CD8-positive, alpha-beta memory T cell (primary cell): ENCODE results near the gene DUSP16. TPM values are rescaled to one million over a fixed set of nuclear protein-coding genes. Genes with fewer than 3 reads are reported as not detected.
"Not testable (repeated sequence)": the region's sequence is repeated elsewhere in the genome, so short reads cannot be mapped to it uniquely, and the experiment has no call there.

Experiments used
- CTCF ChIA-PET: fragments of 350-600 bp; sonication (Branson Sonifier 250); formaldehyde crosslinking; loops from one replicate; lab custom pipeline; 2021; ENCODE audit warnings: antibody characterized with exemption; lab: Charles Lee
- POLR2A ChIA-PET: fragments of 350-600 bp; sonication (Branson Sonifier 250); formaldehyde crosslinking; loops from one replicate; lab custom pipeline; 2021; ENCODE audit warnings: antibody characterized with exemption; lab: Charles Lee
- DNase-seq, 5 donors: peaks; one replicate each; pipeline versions ENCODE4 v3.0.0 to v3.0.0-alpha.2; 2020 to 2022; ENCODE audit warnings: mixed read lengths in 1 of 5
- H3K27ac ChIP-seq: one replicate; pipeline ENCODE4 v1.7.0; 2013; ENCODE audit warnings: low read depth, mild to moderate bottlenecking, low read length, moderate library complexity
- H3K27me3 ChIP-seq: 2 replicates; pipeline ENCODE4 v1.7.0; 2013; ENCODE audit warnings: low read length, mild to moderate bottlenecking; ENCODE audit not compliant: insufficient read depth, poor library complexity, severe bottlenecking
- H3K36me3 ChIP-seq: 2 replicates; pipeline ENCODE4 v1.7.0; 2013; ENCODE audit warnings: mild to moderate bottlenecking, low read length, moderate library complexity; ENCODE audit not compliant: insufficient read depth
- H3K4me1 ChIP-seq: 2 replicates; pipeline ENCODE4 v1.7.0; 2013; ENCODE audit warnings: mild to moderate bottlenecking, low read length, moderate library complexity; ENCODE audit not compliant: insufficient read depth
- H3K4me3 ChIP-seq: 2 replicates; pipeline ENCODE4 v1.7.0; 2013; ENCODE audit warnings: mild to moderate bottlenecking, low read length
- H3K9me3 ChIP-seq: 2 replicates; pipeline ENCODE4 v1.7.0; 2013; ENCODE audit warnings: mild to moderate bottlenecking, low read length
- H3K27ac Mint-ChIP-seq, 8 donors: one replicate each; pipeline ENCODE4 v1.8.0; 2020 to 2021; ENCODE audit warnings: mixed read lengths in 8 of 8, mild to moderate bottlenecking in 6 of 8, inconsistent platforms in 3 of 8, moderate library complexity in 3 of 8
- H3K27me3 Mint-ChIP-seq, 2 donors: one replicate each; pipeline ENCODE4 v1.8.0; 2020 to 2021; ENCODE audit warnings: mixed read lengths in 2 of 2, mild to moderate bottlenecking in 1 of 2, moderate library complexity in 1 of 2
- H3K36me3 Mint-ChIP-seq, 3 donors: one replicate each; pipeline ENCODE4 v1.8.0; 2020 to 2021; ENCODE audit warnings: mixed read lengths in 3 of 3, inconsistent platforms in 1 of 3, mild to moderate bottlenecking in 1 of 3
- H3K4me1 Mint-ChIP-seq, 3 donors: one replicate each; pipeline ENCODE4 v1.8.0; 2020 to 2021; ENCODE audit warnings: mixed read lengths in 3 of 3, inconsistent platforms in 1 of 3, mild to moderate bottlenecking in 1 of 3
- H3K4me3 Mint-ChIP-seq, 7 donors: one replicate each; pipeline ENCODE4 v1.8.0; 2020 to 2021; ENCODE audit warnings: mixed read lengths in 7 of 7, mild to moderate bottlenecking in 6 of 7, moderate library complexity in 4 of 7, inconsistent platforms in 2 of 7
- H3K9me3 Mint-ChIP-seq, 5 donors: one replicate each; pipeline ENCODE4 v1.8.0; 2020 to 2022; ENCODE audit warnings: mixed read lengths in 5 of 5, mild to moderate bottlenecking in 3 of 5, moderate library complexity in 2 of 5, inconsistent platforms in 1 of 5
- polyA plus RNA-seq: library from polyadenylated mRNA; unstranded; fragments of 300-500 nt; fragmentation: Illumina TruSeq; gene quantifications from one replicate; pipeline ENCODE4 v1.2.3, GENCODE V29; 2021
- total RNA-seq, 2 experiments: library from RNA; stranded (reverse); gene quantifications; one replicate each; pipeline ENCODE4 v1.2.3, GENCODE V29; 2021

Gene DUSP16
- total and polyA plus RNA-seq, 3 experiments from 2014 or later = 10.3 to 41.2 (median 37.5) TPM

DNA sequence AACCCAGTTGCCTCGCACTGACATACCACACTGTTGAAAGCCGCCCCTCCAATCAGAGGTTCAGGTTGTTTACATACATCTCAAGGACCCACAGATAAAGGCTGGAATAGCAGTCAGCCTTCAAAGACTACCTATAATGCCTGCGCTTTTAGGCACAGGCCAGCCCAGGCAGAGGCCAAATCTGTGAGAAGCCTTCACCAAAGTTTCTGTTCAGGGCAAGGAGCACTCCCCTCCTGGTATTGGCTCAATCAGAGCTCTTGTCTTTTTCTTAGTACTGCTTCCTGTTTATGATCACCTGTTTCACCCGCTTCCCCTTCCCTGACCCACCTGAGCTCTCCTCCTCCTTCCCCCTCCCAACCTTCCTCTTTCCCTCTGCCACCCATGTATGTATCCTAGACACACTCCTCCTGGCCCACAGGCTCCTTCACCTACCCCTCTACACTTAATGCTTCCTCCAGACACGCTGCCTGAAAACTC, 34.8 kb downstream of the DUSP16 start:
- Histone ChIP-seq H3K9me3 (no peaks in the 10 kb centered on the region), H3K4me1 (peaks cover 27% of the 10 kb centered on the region), H3K36me3 (no peaks in the 10 kb centered on the region), H3K27me3 (no peaks in the 10 kb centered on the region), H3K27ac (no peak overlapping the region), H3K4me3 (no peak overlapping the region)
- peak overlapping the region; percentile 63 to 95 (median 89) for H3K27ac Mint-ChIP-seq
- DNase-seq = peak in 2 of 5 donors; percentile 1 to 23
- peaks cover 30 to 44% (median 37%) of the 10 kb centered on the region in 3 donors for H3K4me1 Mint-ChIP-seq
- H3K4me3 Mint-ChIP-seq = peak overlapping the region in 5 of 7 donors; percentile 14 to 58 (median 45)
- peaks cover 0 to 7% (median 0%) of the 10 kb centered on the region in 3 donors for H3K36me3 Mint-ChIP-seq
- no peaks in the 10 kb centered on the region for H3K27me3 Mint-ChIP-seq
- no peaks in the 10 kb centered on the region for H3K9me3 Mint-ChIP-seq
- ChIA-PET CTCF (interaction anchor here (1.1 to 2.1 kb wide), 3 partner anchors 20 to 209 kb away, joined by 3 to 6 read pairs (median 3); no protein-coding TSS in a partner anchor), POLR2A (interaction anchor here (0.5 to 1.6 kb wide), 2 partner anchors 16 to 105 kb away, joined by 4 to 5 read pairs; no protein-coding TSS in a partner anchor)

GRCh38 chr12:12524128-12524527, 38.5 kb downstream of the DUSP16 start:
- ChIA-PET POLR2A (no interaction called here), CTCF (interaction anchor here (1.3 kb wide), 1 partner anchor 25 kb away, joined by 5 read pairs; no protein-coding TSS in a partner anchor)
- Histone ChIP-seq H3K27me3 (no peaks in the 10 kb centered on the region), H3K4me1 (peaks cover 27% of the 10 kb centered on the region), H3K9me3 (no peaks in the 10 kb centered on the region), H3K36me3 (no peaks in the 10 kb centered on the region), H3K4me3 (no peak overlapping the region), H3K27ac (no peak overlapping the region)
- Mint-ChIP-seq H3K9me3 (no peaks in the 10 kb centered on the region), H3K36me3 (peaks cover 7 to 23% (median 14%) of the 10 kb centered on the region in 3 donors), H3K27ac (peak overlapping the region in 5 of 8 donors; percentile 64 to 94 (median 81)), H3K4me3 (no peak overlapping the region), H3K27me3 (no peaks in the 10 kb centered on the region), H3K4me1 (peaks cover 30 to 56% (median 56%) of the 10 kb centered on the region in 3 donors)
- DNase-seq = no peak

- no peak for DNase-seq
- Histone ChIP-seq H3K36me3 (no peaks in the 10 kb centered on the region), H3K4me1 (peaks cover 20% of the 10 kb centered on the region), H3K27ac (no peak overlapping the region), H3K4me3 (no peak overlapping the region), H3K27me3 (no peaks in the 10 kb centered on the region), H3K9me3 (no peaks in the 10 kb centered on the region)
- no peaks in the 10 kb centered on the region for H3K9me3 Mint-ChIP-seq
- peaks cover 7 to 29% (median 20%) of the 10 kb centered on the region in 3 donors for H3K36me3 Mint-ChIP-seq
- H3K4me3 Mint-ChIP-seq = no peak overlapping the region
- CTCF ChIA-PET = interaction anchor here (1.3 kb wide), 1 partner anchor 25 kb away, joined by 5 read pairs; no protein-coding TSS in a partner anchor
- peaks cover 24 to 56% (median 49%) of the 10 kb centered on the region in 3 donors for H3K4me1 Mint-ChIP-seq
- H3K27ac Mint-ChIP-seq = peak overlapping the region in 4 of 8 donors; percentile 9 to 94 (median 38)
- no peaks in the 10 kb centered on the region for H3K27me3 Mint-ChIP-seq
- POLR2A ChIA-PET = interaction anchor here (0.6 kb wide), 1 partner anchor 34 kb away, joined by 3 read pairs; no protein-coding TSS in a partner anchor
These were observed 39.4 kb downstream of the DUSP16 start for GRCh38 chr12:12523229-12523628.

DNA sequence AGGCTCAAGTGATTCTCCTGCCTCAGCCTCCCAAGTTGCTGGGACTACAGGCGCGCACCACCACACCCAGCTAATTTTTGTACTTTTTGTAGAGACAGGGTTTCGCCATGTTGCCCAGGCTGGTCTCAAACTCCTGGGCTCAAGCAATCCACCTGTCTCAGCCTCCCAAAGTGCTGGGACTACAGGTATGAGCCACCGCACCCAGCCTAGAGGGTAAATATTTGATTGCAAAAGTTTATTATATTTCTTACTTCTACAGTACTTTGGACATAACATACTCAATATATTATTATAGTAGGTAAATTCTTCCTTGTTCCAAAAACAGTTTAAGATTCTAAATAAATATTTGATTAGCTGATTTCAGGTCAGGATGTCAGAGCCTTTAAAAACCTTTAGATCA, 40.0 kb downstream of the DUSP16 start:
- CTCF ChIA-PET = interaction anchor here (1.3 kb wide), 1 partner anchor 26 kb away, joined by 5 read pairs; no protein-coding TSS in a partner anchor
- POLR2A ChIA-PET = interaction anchor here (0.6 kb wide), 1 partner anchor 34 kb away, joined by 3 read pairs; no protein-coding TSS in a partner anchor

GRCh38 chr12:12521888-12522287, 40.8 kb downstream of the DUSP16 start:
- POLR2A ChIA-PET = no interaction called here
- Histone ChIP-seq H3K36me3 (peaks cover 6% of the 10 kb centered on the region), H3K27me3 (no peaks in the 10 kb centered on the region), H3K4me3 (no peak overlapping the region), H3K9me3 (no peaks in the 10 kb centered on the region), H3K4me1 (peaks cover 7% of the 10 kb centered on the region), H3K27ac (no peak overlapping the region)
- H3K27me3 Mint-ChIP-seq = no peaks in the 10 kb centered on the region
- H3K4me1 Mint-ChIP-seq = peaks cover 15 to 45% (median 42%) of the 10 kb centered on the region in 3 donors
- H3K9me3 Mint-ChIP-seq = no peaks in the 10 kb centered on the region
- H3K4me3 Mint-ChIP-seq = no peak overlapping the region
- no peak for DNase-seq
- peak overlapping the region in 2 of 8 donors; percentile 38 to 52 for H3K27ac Mint-ChIP-seq
- CTCF ChIA-PET = no interaction called here
- peaks cover 12 to 42% (median 22%) of the 10 kb centered on the region in 3 donors for H3K36me3 Mint-ChIP-seq

More for the DNA sequence above, 40.0 kb downstream of the DUSP16 start:
- not testable (repeated sequence) for H3K27me3 Mint-ChIP-seq, H3K27me3 ChIP-seq, H3K9me3 Mint-ChIP-seq, H3K4me3 ChIP-seq, H3K36me3 ChIP-seq, DNase-seq, H3K27ac ChIP-seq, H3K9me3 ChIP-seq, H3K4me3 Mint-ChIP-seq
- peaks cover 7 to 34% (median 20%) of the 10 kb centered on the region in 3 donors for H3K36me3 Mint-ChIP-seq
- H3K27ac Mint-ChIP-seq = peak overlapping the region in 1 of 8 donors; percentile 78
- peaks cover 14% of the 10 kb centered on the region for H3K4me1 ChIP-seq
- peaks cover 18 to 50% (median 45%) of the 10 kb centered on the region in 3 donors for H3K4me1 Mint-ChIP-seq

DNA sequence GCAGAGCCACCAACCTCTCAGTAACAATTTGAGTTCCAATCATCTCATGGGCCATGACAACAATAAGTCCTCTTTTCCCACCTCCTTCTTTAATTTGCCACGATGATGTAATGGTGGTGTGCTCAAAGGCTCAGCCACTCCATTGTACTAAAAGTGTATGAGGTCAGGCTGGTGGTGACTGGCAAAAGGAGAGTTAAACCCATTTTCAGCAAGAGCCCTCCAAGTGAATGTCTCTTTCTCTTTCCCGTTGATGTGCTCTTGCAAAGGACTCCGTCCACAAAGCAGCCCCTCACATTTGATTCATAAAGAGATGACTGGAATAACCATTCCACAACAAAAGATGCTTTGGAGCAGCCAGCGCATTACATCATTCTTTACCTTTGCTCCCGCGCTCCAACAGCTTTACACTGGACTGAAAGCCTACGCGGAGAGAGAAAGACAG, 41.6 kb downstream of the DUSP16 start:
- Mint-ChIP-seq H3K27me3 (no peaks in the 10 kb centered on the region), H3K4me3 (no peak overlapping the region), H3K4me1 (peaks cover 10 to 39% (median 35%) of the 10 kb centered on the region in 3 donors), H3K9me3 (no peaks in the 10 kb centered on the region), H3K27ac (peak overlapping the region in 2 of 8 donors; percentile 17 to 77), H3K36me3 (peaks cover 15 to 50% (median 22%) of the 10 kb centered on the region in 3 donors)
- Histone ChIP-seq H3K27me3 (no peaks in the 10 kb centered on the region), H3K36me3 (peaks cover 6% of the 10 kb centered on the region), H3K4me3 (no peak overlapping the region), H3K9me3 (no peaks in the 10 kb centered on the region), H3K4me1 (no peaks in the 10 kb centered on the region), H3K27ac (no peak overlapping the region)
- CTCF ChIA-PET = no interaction called here
- no peak for DNase-seq
- POLR2A ChIA-PET = no interaction called here

DNA sequence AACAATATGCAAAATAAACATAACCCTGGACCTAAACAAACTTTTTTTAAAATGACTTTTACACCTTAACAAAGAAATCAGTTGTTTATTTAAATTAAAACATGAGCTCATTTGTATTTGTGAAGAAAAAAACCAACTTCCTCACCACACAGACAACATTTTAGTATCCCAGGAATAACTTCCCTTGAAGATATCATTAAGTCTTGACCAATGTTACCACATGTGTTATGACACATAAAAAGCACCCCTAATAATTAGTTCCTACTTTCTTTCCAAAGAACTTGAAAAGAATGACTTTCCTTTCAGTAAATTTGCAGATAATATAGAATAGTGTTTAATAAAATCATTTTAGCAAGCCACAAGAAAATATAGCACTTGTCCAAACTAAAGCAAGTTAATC, 42.4 kb downstream of the DUSP16 start:
- Mint-ChIP-seq H3K27me3 (no peaks in the 10 kb centered on the region), H3K4me1 (peaks cover 6 to 39% (median 35%) of the 10 kb centered on the region in 3 donors), H3K4me3 (no peak overlapping the region), H3K36me3 (peaks cover 15 to 53% (median 22%) of the 10 kb centered on the region in 3 donors), H3K9me3 (no peaks in the 10 kb centered on the region), H3K27ac (no peak overlapping the region)
- CTCF ChIA-PET = interaction anchor here (1.3 kb wide), 1 partner anchor 48 kb away, joined by 3 read pairs; no protein-coding TSS in a partner anchor
- peaks cover 6% of the 10 kb centered on the region for H3K36me3 ChIP-seq
- H3K9me3 ChIP-seq = no peaks in the 10 kb centered on the region
- no peak overlapping the region for H3K27ac ChIP-seq
- no peaks in the 10 kb centered on the region for H3K27me3 ChIP-seq
- H3K4me1 ChIP-seq = no peaks in the 10 kb centered on the region
- POLR2A ChIA-PET = no interaction called here
- H3K4me3 ChIP-seq = no peak overlapping the region
- no peak for DNase-seq
